ENCODE measurements around the gene TOX2.

TOX2 gene

DNA sequence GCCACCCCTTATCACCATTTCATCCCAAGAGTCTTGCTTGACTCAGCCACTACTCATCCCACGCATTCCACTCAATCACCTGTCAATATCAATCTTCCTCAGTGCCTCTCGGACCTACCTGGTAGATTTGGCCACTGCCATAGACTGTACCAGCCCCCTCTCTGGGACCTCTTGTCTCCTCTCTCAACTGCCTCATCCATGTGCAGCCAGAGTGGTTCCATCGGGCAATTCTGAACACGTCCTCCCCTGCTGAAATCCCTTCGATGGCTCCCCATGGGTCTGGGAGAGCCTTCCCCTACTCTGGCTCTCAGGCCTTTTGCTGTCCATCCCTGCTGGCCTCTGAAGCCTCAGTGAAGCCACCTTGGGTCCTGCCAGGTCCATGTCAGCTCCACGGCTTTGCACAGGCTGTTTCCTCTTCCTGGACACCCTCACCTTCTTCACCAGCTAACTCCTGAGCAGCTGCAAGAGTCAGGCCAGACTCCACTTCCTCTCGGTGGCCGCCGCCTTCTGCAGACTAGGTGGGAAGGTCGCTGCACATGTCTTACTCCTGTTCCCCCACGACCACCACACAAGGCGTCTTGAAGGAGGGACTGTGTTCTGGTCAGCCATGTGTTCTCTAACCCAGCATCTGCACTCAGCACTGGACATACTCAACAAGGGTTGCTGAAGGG, 120.4 kb downstream of the TOX2 start:
- no peak overlapping the region for H3K4me3 ChIP-seq (ENCODE audit: low read depth, low read length)
- TF ChIP-seq, protein P1, sequence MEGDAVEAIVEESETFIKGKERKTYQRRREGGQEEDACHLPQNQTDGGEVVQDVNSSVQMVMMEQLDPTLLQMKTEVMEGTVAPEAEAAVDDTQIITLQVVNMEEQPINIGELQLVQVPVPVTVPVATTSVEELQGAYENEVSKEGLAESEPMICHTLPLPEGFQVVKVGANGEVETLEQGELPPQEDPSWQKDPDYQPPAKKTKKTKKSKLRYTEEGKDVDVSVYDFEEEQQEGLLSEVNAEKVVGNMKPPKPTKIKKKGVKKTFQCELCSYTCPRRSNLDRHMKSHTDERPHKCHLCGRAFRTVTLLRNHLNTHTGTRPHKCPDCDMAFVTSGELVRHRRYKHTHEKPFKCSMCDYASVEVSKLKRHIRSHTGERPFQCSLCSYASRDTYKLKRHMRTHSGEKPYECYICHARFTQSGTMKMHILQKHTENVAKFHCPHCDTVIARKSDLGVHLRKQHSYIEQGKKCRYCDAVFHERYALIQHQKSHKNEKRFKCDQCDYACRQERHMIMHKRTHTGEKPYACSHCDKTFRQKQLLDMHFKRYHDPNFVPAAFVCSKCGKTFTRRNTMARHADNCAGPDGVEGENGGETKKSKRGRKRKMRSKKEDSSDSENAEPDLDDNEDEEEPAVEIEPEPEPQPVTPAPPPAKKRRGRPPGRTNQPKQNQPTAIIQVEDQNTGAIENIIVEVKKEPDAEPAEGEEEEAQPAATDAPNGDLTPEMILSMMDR (IDR thresholded peaks at IDR 0.05; ENCODE audit: borderline replicate concordance, insufficient read depth, low read depth, low read length), result no peak

DNA sequence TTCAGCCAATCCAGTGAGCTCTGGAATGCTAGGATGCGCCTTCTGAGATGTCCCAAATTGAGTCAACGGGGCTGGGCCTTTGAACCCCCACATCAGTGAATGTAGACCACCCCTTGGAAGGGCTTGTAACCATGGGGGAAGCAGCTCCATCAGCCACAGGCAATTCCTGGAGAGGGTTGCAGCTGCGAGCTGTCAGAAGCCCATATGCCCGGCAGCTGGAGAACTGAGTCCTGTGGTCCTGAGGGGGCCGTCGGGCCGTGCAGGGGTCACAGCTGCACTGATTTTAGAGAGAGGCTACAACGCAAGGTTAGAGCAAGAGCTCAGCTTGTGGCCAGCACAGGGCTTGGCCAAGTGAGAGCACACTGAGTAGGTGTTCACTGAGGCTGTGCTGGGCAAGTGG, 121.3 kb downstream of the TOX2 start:
- TF ChIP-seq, protein P1 (IDR thresholded peaks at IDR 0.05; ENCODE audit: borderline replicate concordance, insufficient read depth, low read depth, low read length), result no peak
- no peak overlapping the region for H3K4me3 ChIP-seq (ENCODE audit: low read depth, low read length)

DNA sequence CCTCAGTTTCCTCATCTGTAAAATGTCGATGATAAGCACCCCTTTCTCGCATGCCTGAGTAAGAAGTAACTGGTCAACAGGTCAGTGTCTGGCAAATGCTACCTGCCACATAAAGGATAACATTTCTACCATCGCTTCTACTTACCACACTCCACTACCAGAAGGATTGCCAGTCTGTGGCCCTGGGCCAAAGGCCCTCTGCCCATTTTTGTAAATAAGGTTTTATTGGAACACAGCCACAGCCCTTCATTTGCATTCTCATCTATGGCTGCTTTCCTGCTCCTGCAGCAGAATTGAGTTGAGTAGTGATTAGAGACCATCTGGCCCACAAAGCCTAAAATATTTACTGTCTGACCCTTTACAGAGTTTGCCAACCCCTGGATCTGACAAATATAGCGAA, 121.8 kb downstream of the TOX2 start:
- H3K4me3 ChIP-seq (ENCODE audit: low read depth, low read length), result no peak overlapping the region
- TF ChIP-seq, protein P1 (IDR thresholded peaks at IDR 0.05; ENCODE audit: borderline replicate concordance, insufficient read depth, low read depth, low read length), result no peak

DNA sequence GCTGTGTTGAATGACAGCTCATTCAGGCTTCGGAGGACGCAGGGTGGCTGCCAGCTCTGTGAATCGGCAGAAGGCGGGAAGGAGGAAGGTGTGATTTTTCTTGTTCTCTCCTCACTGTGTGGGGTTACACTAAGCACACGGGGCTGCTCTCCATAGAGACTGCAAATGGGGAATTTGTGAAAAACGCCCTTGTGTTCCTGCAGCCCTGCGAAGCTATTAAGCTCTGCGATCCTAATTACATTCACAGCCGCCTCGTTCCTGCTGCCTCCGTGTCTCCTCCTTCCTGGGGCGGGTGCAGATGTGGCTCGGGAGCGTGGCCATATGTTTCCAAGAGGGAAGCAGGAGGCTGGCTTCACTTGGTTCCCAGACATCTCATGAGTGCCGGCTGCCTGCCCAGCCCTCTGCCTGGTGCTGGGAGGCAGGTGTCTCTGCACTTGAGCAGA, 124.0 kb downstream of the TOX2 start:
- no peak overlapping the region for H3K4me3 ChIP-seq (ENCODE audit: low read depth, low read length)
- TF ChIP-seq, protein P1 (IDR thresholded peaks at IDR 0.05; ENCODE audit: borderline replicate concordance, insufficient read depth, low read depth, low read length), result no peak

DNA sequence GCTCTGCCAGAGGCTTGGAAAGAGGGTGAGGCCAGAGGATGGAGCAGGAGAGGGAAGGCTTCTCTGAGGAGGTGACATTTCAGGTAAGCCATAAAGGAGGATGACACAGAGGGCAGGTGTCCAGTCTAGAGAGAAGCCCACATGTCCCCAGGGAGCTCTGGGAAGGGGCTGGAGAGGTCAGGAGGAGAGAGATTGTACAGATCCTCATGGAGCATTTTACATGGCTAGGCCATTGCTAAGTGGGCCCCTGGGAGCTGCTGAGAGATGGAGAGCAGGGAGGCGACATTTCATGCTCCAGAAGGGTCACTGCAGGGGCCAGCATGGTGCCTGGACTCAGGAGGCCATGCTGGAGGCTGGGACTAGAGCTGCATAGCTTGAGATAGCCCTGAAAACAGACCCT, 124.5 kb downstream of the TOX2 start:
- H3K4me3 ChIP-seq (ENCODE audit: low read depth, low read length), result no peak overlapping the region
- TF ChIP-seq, protein P1 (IDR thresholded peaks at IDR 0.05; ENCODE audit: borderline replicate concordance, insufficient read depth, low read depth, low read length), result no peak

DNA sequence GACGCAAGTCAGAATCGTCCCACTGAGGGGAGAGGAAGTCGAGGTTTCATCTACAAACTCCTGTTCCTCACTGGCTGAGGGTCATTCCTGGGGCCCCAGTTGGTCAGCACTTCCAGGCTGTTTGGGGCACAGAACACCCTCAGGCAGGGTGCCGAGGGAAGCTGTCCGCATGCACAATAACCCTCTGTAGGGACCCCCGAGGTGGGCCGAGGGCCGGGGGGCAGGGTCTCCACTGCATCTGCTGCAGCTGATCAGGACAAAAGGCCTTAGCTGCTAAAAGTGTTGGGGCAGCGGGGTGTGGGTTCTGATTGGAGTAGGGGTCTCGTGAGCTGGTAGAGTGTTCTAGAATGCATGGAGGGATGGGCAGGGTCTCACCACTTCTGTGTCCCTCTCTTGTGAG, 125.1 kb downstream of the TOX2 start:
- TF ChIP-seq, protein P1 (IDR thresholded peaks at IDR 0.05; ENCODE audit: borderline replicate concordance, insufficient read depth, low read depth, low read length), result no peak
- no peak overlapping the region for H3K4me3 ChIP-seq (ENCODE audit: low read depth, low read length)

DNA sequence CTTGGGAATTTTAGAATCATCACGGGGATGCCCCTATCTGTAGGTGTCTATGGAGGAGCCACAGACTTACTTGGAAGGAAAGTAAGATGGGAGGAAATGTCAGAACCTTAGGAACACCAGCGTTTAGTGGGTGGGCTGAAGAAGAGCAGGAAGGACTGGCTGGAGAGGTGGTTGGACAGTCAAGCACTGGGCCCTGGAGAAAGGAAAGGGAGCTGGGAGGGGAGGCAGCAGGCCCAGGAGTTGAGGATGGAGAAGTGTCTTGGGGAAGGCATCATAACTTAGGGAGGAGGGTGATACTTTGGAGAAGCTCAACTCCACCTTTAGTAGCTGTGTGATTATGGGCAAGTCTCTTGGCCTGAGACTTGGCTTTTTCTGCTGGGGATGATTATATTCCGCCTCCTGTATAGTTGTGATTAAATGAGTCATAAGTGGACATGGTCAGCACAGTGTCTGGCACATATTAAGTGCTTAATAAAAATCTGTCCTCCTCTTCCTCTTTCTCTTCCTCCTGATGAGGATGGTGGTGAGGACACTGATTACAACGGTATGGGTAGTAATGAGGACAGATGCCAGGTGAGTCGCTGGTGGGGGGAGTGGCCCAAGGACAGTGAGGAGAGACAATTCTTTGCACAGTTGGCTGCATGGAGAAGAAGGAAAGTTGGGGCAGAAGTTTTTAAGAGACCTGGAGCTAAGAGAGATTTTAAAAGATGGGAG, 125.7 kb downstream of the TOX2 start:
- no peak overlapping the region for H3K4me3 ChIP-seq (ENCODE audit: low read depth, low read length)
- TF ChIP-seq, protein P1 (IDR thresholded peaks at IDR 0.05; ENCODE audit: borderline replicate concordance, insufficient read depth, low read depth, low read length), result no peak

Measured in GM12875 (cell line).